ENCODE data around the gene EMX1. TPM values are rescaled to one million over a fixed set of nuclear protein-coding genes. Genes with fewer than 3 reads are reported as not detected.

The EMX1 gene
- total RNA-seq, 4 donors from 2014 or later: 1.1 to 10.0 (median 3.4) TPM; not detected in 1

DNA sequence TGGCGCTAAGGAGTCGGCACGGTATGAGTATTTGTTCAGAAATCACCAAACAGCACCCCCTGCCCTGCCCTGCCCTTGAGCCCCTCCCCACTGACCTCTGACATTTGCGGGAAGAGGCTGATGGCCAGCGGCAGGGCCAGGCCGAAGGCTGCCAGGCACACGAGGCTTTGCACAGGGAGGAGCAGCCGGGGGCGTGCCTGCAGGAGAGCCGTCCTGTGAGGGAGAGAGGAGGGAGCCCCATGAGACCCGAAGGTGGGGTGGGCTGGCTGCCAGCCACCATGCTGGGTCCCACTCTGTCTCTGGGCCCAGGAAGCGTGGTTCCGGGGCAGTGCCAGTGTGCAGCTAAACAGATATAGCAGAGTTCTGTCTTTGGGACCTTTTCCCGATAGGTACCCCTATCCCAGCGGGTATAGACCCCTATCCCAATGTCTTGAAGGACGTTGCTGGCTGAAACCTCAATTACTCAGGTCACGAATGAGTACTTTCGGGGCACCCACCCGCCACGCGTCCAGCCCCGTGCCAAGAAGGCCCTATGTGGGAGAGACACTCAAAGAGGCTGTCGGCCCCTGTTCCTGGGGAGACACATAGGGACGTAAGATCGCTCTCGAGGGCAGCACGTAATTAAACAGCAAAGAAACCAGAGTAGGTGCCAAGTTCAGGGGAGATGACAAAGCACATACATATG lies 43.9 kb downstream of the EMX1 start:
- Histone ChIP-seq H3K27me3 (no peaks in the 10 kb centered on the region), H3K27ac (no peak overlapping the region), H3K9me3 (no peaks in the 10 kb centered on the region), H3K4me1 (no peaks in the 10 kb centered on the region), H3K36me3 (no peaks in the 10 kb centered on the region), H3K4me3 (no peak overlapping the region)
- no peak for DNase-seq
- TF ChIP-seq, protein P1, sequence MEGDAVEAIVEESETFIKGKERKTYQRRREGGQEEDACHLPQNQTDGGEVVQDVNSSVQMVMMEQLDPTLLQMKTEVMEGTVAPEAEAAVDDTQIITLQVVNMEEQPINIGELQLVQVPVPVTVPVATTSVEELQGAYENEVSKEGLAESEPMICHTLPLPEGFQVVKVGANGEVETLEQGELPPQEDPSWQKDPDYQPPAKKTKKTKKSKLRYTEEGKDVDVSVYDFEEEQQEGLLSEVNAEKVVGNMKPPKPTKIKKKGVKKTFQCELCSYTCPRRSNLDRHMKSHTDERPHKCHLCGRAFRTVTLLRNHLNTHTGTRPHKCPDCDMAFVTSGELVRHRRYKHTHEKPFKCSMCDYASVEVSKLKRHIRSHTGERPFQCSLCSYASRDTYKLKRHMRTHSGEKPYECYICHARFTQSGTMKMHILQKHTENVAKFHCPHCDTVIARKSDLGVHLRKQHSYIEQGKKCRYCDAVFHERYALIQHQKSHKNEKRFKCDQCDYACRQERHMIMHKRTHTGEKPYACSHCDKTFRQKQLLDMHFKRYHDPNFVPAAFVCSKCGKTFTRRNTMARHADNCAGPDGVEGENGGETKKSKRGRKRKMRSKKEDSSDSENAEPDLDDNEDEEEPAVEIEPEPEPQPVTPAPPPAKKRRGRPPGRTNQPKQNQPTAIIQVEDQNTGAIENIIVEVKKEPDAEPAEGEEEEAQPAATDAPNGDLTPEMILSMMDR (IDR thresholded peaks at IDR 0.05): no peak
- no peak for TF ChIP-seq POLR2A (IDR thresholded peaks at IDR 0.05)

DNA sequence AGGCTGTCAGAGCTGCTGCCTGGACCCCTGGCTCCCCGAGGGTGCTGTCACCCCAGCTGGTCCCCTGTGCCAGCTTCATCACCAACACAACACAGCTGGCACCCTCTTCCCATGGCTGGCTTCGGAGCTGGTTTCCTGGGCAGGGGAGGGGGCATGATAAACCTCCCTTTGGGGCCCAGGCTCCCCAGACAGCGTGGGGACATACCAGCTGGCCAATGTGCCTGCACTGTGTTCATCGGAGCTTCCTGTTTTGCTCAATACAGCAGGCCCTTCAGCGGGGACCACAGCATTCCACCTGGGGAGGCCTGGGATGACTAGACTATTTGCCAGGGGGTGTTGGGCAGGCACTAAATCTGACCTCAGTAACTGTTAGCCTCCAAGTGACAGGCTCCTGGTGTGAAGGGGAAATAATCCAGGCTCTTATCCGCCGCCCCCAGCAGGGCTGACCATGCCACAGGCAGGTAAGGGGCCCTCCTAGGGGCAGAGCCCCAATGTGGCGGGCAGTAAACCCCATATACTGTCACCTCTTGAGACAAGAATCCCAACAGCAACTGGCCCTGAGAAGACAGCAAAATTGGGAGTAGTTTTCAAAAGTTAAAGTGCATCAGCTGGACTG lies 44.6 kb downstream of the EMX1 start:
- no peaks in the 10 kb centered on the region for H3K27me3 ChIP-seq
- no peak overlapping the region for H3K4me3 ChIP-seq
- TF ChIP-seq, protein P1 (IDR thresholded peaks at IDR 0.05): no peak
- TF ChIP-seq POLR2A (IDR thresholded peaks at IDR 0.05): no peak
- no peaks in the 10 kb centered on the region for H3K36me3 ChIP-seq
- no peaks in the 10 kb centered on the region for H3K9me3 ChIP-seq
- no peak overlapping the region for H3K27ac ChIP-seq
- no peaks in the 10 kb centered on the region for H3K4me1 ChIP-seq
- DNase-seq: no peak

DNA sequence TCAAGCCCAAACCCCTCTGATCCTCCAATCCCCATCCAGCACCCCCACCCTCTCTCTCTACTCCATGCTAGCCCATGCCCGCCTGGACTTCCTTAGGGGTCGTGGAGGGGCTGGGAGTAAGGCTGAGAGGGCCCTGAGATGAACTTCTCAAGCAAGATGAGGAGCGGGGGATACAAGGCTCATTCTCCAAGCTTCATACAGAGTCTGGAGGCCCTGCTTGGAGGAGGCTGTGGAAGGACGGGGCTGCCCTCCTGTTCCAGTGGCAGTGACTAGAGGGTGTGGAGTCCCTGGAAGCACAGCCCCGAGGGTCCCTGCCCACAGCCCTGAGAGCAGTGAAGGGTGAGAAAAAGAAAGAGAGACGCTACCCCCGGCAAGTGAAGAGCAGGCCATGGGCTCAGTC lies 45.6 kb downstream of the EMX1 start:
- no peaks in the 10 kb centered on the region for H3K9me3 ChIP-seq
- no peaks in the 10 kb centered on the region for H3K4me1 ChIP-seq
- no peaks in the 10 kb centered on the region for H3K27me3 ChIP-seq
- no peak overlapping the region for H3K4me3 ChIP-seq
- no peaks in the 10 kb centered on the region for H3K36me3 ChIP-seq
- DNase-seq: peak in 1 of 3 donors; percentile 22
- no peak overlapping the region for H3K27ac ChIP-seq
- no peak for TF ChIP-seq POLR2A (IDR thresholded peaks at IDR 0.05)
- TF ChIP-seq, protein P1 (IDR thresholded peaks at IDR 0.05): no peak

DNA sequence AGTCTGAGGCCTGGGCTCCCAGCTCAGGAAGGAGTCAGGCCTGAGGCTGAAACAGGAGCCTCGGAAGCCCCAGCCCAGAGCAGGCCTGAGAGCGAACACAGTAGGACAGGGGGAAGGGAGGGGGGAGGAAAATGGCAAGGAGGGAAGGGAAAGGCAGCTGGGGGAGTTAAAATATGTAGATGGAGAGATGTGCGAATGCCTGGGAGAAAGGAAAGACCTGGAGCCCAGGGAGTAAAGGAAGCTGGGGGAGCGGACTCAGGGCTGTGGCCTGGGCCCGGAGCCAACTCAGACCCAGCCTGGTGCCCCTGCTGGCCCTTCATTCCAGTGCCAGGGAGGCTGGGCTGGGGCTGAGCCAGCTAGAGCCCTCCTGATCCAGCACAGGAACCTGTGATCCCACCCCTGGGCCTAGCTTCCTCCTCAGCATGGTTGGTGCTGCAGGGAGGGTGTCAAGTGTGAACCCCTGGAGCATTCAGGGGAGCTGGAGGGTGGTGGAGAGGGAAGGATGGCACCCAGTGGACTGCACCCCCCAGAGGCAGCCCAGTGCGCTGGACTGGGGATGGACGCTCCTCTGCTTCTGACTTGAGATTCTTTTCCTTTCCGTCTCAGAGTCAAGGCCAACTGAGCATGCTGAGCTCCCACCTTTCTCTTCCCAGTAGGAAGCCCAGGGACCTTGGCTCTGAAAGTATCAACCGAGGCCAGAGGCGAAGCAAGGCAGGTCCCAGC lies 46.3 kb downstream of the EMX1 start:
- H3K9me3 ChIP-seq: no peaks in the 10 kb centered on the region
- no peaks in the 10 kb centered on the region for H3K27me3 ChIP-seq
- H3K4me1 ChIP-seq: no peaks in the 10 kb centered on the region
- H3K36me3 ChIP-seq: no peaks in the 10 kb centered on the region
- H3K4me3 ChIP-seq: no peak overlapping the region
- peak in 1 of 3 donors; percentile 15 for DNase-seq
- TF ChIP-seq, protein P1 (IDR thresholded peaks at IDR 0.05): no peak
- TF ChIP-seq POLR2A (IDR thresholded peaks at IDR 0.05): no peak
- H3K27ac ChIP-seq: no peak overlapping the region

DNA sequence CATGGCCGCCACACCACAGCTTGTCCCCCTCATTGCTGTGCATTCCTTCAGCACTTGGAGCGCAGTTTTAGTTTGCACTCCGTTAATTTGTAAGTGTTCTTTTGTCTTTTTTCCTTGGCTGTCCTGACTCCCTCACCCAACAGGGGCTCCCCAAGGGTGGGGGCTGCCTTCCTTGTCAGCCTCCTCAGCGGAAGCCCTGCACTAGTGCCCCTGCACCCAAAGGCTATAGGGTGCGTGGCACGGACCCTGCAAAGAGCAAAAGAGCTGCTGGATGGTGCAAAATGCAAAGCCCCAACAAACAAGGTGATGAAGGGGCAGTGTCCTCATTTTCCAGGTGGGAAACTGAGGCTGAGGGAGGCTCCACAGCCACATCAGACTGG lies 46.8 kb downstream of the EMX1 start:
- Histone ChIP-seq H3K36me3 (no peaks in the 10 kb centered on the region), H3K27me3 (no peaks in the 10 kb centered on the region), H3K4me3 (no peak overlapping the region), H3K27ac (no peak overlapping the region), H3K9me3 (no peaks in the 10 kb centered on the region), H3K4me1 (no peaks in the 10 kb centered on the region)
- DNase-seq: peak in 1 of 3 donors; percentile 21
- no peak for TF ChIP-seq POLR2A (IDR thresholded peaks at IDR 0.05)
- TF ChIP-seq, protein P1 (IDR thresholded peaks at IDR 0.05): no peak

Data from Peyer's patch (tissue), 4 donors.